D721Med (cell line): ENCODE data around the gene PLEKHH3.
A peak's percentile ranks its signal among the peaks of the same experiment; 100 is the strongest.

Experiments used
- DNase-seq: peaks from one replicate; pipeline ENCODE4 v3.0.0; 2011; ENCODE audit warnings: low spot score; ENCODE audit not compliant: insufficient read length
- FAIRE-seq: peaks from 2 replicates; lab custom pipeline; 2011; peaks lifted over from hg19 to GRCh38; lab: Jason Lieb, UNC
- TF ChIP-seq, protein P1 (sequence below): IDR thresholded peaks from 2 replicates; pipeline ENCODE4 v1.5.1; 2012; ENCODE audit warnings: mild to moderate bottlenecking, control low read depth; ENCODE audit not compliant: insufficient read depth; ENCODE audit errors: missing control alignments

The PLEKHH3 gene

DNA sequence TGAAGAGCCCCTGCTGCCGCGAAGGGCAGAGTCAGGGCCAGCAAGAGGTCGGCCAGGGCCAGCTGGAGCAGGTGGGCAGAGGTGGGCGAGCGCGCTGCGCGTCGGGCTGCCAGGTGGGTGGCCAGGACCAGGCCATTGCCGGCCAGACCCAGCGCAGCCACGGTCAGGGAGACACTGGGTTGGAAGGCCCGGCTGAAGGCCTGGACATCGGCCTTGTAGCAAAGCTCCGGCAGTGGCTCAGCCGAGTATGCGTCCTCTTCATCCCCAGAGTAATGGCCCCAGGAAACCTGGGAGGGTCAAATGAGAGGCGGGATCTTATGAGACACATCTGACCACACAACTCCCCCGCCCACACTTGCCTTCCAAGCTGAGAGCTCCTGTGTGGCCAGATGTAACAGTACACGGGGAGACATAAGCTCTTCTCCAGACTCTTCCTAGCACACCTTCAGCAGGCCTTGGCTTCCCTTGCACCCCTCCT lies 3.6 kb upstream of the PLEKHH3 start:
- FAIRE-seq (no peak), DNase-seq (no peak)
- TF ChIP-seq, protein P1, sequence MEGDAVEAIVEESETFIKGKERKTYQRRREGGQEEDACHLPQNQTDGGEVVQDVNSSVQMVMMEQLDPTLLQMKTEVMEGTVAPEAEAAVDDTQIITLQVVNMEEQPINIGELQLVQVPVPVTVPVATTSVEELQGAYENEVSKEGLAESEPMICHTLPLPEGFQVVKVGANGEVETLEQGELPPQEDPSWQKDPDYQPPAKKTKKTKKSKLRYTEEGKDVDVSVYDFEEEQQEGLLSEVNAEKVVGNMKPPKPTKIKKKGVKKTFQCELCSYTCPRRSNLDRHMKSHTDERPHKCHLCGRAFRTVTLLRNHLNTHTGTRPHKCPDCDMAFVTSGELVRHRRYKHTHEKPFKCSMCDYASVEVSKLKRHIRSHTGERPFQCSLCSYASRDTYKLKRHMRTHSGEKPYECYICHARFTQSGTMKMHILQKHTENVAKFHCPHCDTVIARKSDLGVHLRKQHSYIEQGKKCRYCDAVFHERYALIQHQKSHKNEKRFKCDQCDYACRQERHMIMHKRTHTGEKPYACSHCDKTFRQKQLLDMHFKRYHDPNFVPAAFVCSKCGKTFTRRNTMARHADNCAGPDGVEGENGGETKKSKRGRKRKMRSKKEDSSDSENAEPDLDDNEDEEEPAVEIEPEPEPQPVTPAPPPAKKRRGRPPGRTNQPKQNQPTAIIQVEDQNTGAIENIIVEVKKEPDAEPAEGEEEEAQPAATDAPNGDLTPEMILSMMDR: no peak

DNA sequence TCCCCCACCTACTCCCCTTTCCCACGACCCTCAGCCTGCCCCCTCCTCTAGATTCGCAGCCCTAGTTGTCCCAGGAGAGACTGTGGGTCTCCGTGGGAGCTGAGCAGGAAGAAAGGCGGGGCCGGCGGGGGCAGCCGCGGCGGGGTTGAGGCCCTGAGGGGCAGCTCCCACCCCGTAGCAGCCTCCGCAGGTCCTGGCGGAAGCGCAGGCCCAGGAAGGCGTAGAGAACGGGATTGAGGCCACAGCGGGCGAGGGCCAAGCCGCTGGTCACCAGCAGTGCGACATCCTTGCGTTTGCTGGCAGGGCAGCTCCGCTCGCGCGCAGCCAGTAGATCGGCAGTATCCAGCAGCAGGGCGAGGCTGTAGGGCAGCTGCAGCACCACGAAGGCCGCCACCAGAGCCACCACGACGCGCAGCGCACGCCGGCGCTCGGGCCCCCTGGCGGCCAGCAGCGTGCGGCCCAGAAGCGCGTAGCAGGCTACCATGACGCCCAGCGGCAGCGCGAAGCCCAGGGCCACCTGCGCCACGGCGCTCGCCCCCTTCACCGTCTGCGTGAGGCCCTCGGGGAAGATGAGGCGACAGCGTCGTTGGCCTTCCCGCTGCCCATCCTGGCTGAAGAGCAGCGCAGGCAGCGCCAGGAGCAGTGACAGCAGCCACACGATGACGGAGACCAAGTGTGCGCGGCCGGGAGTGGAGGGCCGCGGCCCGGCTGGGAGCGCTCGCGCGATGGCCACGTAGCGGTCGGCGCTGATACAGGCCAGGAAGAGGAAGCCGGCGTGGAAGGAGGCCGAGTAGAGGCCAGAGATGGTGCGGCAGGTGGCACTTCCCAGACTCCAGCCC lies 2.9 kb upstream of the PLEKHH3 start:
- FAIRE-seq: no peak
- TF ChIP-seq, protein P1: no peak
- DNase-seq: no peak

DNA sequence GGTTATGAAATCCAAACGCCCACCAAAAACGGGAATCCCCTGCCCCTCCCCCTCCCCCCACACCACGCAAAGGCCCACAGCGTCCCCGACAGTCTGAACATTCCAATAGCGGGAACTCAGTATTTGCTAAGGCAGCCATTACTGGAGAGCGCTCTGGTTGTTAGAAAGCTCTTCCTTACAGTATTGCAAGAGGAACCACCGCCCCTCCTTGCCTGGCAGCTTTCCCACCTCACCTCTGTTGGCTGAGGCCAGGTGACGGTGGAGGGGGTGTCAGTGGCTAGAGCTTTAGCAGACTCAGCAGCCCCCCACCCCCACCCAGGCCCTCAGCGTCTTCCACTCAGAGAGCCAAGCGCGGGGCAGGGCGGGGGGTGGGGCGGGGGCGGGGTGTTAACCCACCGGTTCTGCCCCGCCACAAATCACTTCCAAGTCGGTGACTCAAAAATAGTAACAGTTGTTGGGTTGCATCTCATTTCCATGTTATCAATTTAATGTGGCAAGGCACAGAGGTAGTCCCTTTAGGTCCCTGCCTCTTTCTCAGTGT lies 2.2 kb upstream of the PLEKHH3 start:
- DNase-seq (no peak), FAIRE-seq (no peak)
- TF ChIP-seq, protein P1: no peak

DNA sequence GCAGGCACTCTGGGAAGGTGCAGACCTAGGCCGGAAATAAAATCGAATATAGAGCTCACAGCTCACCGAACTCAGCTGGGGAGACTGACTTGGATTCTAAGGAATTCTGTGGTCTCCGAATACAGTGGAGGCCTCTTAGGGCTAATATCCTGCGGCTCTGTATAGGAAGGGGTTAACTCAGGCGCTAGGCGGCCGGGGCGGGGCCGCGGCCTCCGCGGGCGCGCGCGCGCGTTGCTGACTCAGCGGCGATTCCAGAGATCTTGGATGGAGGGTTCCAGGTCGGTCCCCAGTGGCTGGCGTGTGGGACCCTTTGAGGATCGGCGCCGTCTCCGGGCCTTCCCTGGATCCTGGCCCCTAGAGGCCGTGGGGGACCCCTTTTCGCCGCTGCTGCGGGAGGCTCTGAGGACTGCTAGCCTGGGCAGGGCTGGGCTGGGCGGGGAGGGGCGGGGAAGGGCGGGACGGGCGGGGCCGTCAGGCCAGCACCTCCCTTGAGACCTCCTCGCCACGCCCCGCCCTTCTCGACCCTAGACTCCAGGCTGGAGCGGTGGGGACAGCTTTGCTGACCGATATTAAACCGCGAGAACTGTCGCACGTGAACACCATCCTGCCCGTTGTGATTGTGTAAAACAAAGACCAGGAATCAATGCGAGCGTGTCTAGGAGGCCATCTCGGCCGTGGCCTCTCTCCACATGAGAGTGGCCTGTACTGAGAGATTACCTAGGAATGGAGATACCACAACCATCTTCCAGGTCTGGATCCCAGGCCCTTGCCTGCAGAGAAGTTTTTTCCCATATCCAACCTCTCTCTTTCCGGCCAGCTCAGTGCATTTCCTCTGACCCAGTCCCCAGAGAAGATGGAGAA lies 1.4 kb upstream of the PLEKHH3 start:
- TF ChIP-seq, protein P1: no peak
- DNase-seq (peak; percentile 85), FAIRE-seq (no peak)

DNA sequence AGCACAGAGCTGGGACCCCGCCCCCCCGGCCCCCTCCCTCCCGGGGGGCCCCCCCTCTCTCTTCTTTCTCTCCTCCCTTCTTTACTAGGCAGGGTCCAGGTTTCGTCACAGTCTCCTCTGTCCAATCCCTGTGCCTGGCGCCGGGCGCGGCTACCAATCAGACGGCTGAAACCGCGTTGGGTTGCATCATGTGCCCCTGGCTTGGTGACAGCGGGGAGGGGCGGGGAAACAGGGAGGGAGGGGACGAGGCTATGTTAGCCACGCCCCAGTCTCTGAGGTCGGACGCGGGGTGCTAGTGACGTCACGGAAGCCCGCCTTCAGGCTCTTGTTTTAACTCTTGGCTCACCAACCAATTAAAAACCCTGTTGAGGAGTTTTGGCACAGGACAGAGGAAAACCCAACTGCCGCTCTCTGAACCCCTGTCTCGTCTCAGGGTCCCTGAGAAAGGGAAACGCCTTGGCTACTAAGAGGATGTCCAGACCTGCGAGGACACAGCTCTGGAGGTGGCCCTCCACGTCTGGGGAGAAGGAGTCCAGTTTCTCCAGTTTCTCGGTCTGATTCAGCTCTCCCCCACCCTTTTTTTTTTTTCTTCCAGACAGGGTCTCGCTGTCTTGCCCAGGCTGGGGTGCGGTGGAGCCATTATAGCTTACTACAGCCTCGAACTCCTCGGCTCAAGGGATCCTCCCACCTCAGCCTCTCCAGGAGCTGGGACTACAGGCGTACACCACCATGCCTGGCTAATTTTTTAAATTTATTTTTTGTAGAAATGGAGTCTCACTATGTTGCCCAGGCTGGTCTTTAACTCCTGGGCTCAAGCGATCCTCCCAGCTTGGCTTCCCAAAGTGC lies 441 bp upstream of the PLEKHH3 start:
- TF ChIP-seq, protein P1: no peak
- FAIRE-seq (no peak), DNase-seq (peak; percentile 100)

DNA sequence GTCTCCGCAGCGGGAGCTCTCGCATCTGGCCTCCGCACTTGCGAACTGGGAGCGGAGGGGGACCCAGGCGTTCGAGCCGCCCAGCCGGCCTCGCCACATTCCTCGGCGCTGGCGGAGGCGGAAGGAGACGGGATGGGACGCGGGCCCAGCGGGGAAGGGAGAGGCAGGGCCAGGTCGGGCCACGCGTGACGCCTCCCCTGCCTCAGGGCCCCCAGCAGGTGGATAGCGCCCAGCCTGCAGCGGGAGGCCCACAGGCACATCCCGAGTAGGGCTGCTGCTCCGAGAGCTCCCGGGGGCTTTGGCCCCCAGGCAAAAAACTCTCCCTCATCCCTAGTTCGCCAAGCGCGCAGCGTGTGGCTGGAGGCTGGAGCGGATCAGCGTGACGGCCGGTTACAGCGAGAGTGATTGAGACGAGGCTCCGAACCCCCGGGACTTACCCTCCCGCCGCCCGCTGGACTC lies 800 bp downstream of the PLEKHH3 start:
- DNase-seq: no peak
- TF ChIP-seq, protein P1: no peak
- no peak for FAIRE-seq
